HepG2 (cell line): ENCODE results near the gene ACAT2. TPM values are rescaled to one million over a fixed set of nuclear protein-coding genes. Genes with fewer than 3 reads are reported as not detected.
A peak's percentile ranks its signal among the peaks of the same experiment; 100 is the strongest.

ENCODE experiments used
- BCL6 ChIP-seq: IDR thresholded peaks from 2 replicates; pipeline ENCODE4 v1.6.1; 2016; ENCODE audit warnings: missing genetic modification reagents, missing compliant biosample characterization
- HDAC6 ChIP-seq: fragments of 200-600 bp; sonication (generic); IDR thresholded peaks from 2 replicates; pipeline ENCODE4 v1.7.0; 2017; ENCODE audit warnings: mild to moderate bottlenecking, antibody characterized with exemption, low read length, low read depth
- HNRNPL ChIP-seq: fragments of 200-400 bp; formaldehyde crosslinking; IDR thresholded peaks from 2 replicates; pipeline ENCODE4 v1.6.1; 2017; ENCODE audit warnings: mild to moderate bottlenecking, low read depth, low read length
- KIAA2018 ChIP-seq: sonication (generic); formaldehyde crosslinking; IDR thresholded peaks from 2 replicates; pipeline ENCODE4 v1.5.0; 2020; ENCODE audit warnings: mild to moderate bottlenecking, missing genetic modification reagents, borderline replicate concordance
- NFKB2 ChIP-seq: sonication (generic); formaldehyde crosslinking; IDR thresholded peaks from 2 replicates; pipeline ENCODE4 v1.4.0; 2020; ENCODE audit warnings: missing genetic modification reagents, borderline replicate concordance
- PHB2 ChIP-seq: fragments of 450-650 bp; IDR thresholded peaks from 2 replicates; pipeline ENCODE4 v1.6.1; 2018; ENCODE audit not compliant: partially characterized antibody
- PHF20 ChIP-seq: sonication (generic); formaldehyde crosslinking; IDR thresholded peaks from 2 replicates; pipeline ENCODE4 v1.5.0; 2020; ENCODE audit warnings: mild to moderate bottlenecking, missing genetic modification reagents
- SP2 ChIP-seq: sonication (generic); formaldehyde crosslinking; IDR thresholded peaks from 2 replicates; pipeline ENCODE4 v1.5.1; 2020; ENCODE audit warnings: mild to moderate bottlenecking, missing genetic modification reagents
- WIZ ChIP-seq: sonication (generic); formaldehyde crosslinking; IDR thresholded peaks from 2 replicates; pipeline ENCODE4 v1.5.1; 2020; ENCODE audit warnings: mild to moderate bottlenecking, missing genetic modification reagents
- ZBTB3 ChIP-seq: sonication (generic); formaldehyde crosslinking; IDR thresholded peaks from 2 replicates; pipeline ENCODE4 v1.4.0; 2020; ENCODE audit warnings: low read depth, mild to moderate bottlenecking, moderate library complexity, missing genetic modification reagents, borderline replicate concordance
- ZBTB43 ChIP-seq: sonication (generic); formaldehyde crosslinking; conservative IDR thresholded peaks from 2 replicates; pipeline ENCODE4 v1.4.0; 2020; ENCODE audit warnings: missing genetic modification reagents
- ZNF12 ChIP-seq: sonication (generic); formaldehyde crosslinking; IDR thresholded peaks from 2 replicates; pipeline ENCODE4 v1.5.0; 2020; ENCODE audit warnings: missing genetic modification reagents
- ZNF276 ChIP-seq: sonication (generic); formaldehyde crosslinking; IDR thresholded peaks from 2 replicates; pipeline ENCODE4 v1.4.0; 2020; ENCODE audit warnings: mild to moderate bottlenecking, low read depth, missing genetic modification reagents
- ZNF432 ChIP-seq: sonication (generic); formaldehyde crosslinking; IDR thresholded peaks from 2 replicates; pipeline ENCODE4 v1.5.0; 2020; ENCODE audit warnings: missing genetic modification reagents, mild to moderate bottlenecking, borderline replicate concordance
- ZNF547 ChIP-seq: sonication (generic); formaldehyde crosslinking; IDR thresholded peaks from 2 replicates; pipeline ENCODE4 v1.5.1; 2020; ENCODE audit warnings: mild to moderate bottlenecking, missing genetic modification reagents
- ZNF768 ChIP-seq: sonication (generic); formaldehyde crosslinking; IDR thresholded peaks from 2 replicates; pipeline ENCODE4 v1.4.0; 2020; ENCODE audit warnings: missing genetic modification reagents
- ZNF879 ChIP-seq: sonication (generic); formaldehyde crosslinking; IDR thresholded peaks from 2 replicates; pipeline ENCODE4 v1.8.1; 2023; ENCODE audit warnings: missing genetic modification reagents
- ZSCAN31 ChIP-seq: sonication (generic); formaldehyde crosslinking; IDR thresholded peaks from 2 replicates; pipeline ENCODE4 v1.5.0; 2020; ENCODE audit warnings: low read depth, mild to moderate bottlenecking, missing genetic modification reagents
- polyA plus RNA-seq, 8 experiments: library from polyadenylated mRNA; depleted of rRNA in 3 of 8; stranded (reverse) in 7 of 8; unstranded in 1 of 8; fragments of >200 nt; fragmentation: Illumina TruSeq in 4 of 8; extraction: Trizol in 4 of 8; gene quantifications; 2 replicates each; pipeline versions ENCODE4 v1.2.1 to v1.2.3, GENCODE V29; 2011 to 2016; ENCODE audit warnings: low read depth in 4 of 8, missing spikeins in 1 of 8, mixed read lengths in 1 of 8; ENCODE audit not compliant: insufficient read depth in 1 of 8
- total RNA-seq, 5 experiments: library from RNA; depleted of rRNA; stranded (reverse); fragments of >200 nt; fragmentation: Illumina TruSeq; extraction: Trizol; gene quantifications; 2 replicates each; pipeline ENCODE4 v1.2.3, GENCODE V29; 2016; ENCODE audit warnings: low read depth in 1 of 5

The ACAT2 gene
- total and polyA plus RNA-seq, 2 of the 13 experiments (the other 11 are each of a cell fraction or from before 2014, with no cell fraction given), result 121 to 534 TPM

- 0 out of 2 replicates have a peak, but pooled peaks have one; percentile 2 for TF ChIP-seq ZBTB43 (CRISPR knock-in tag)
- TF ChIP-seq ZNF879 (CRISPR knock-in tag), result no peak
- TF ChIP-seq ZNF432 (CRISPR knock-in tag), result no peak
- TF ChIP-seq ZNF768 (CRISPR knock-in tag), result no peak
- peak; percentile 15; the same call in 1 of the 2 replicates for TF ChIP-seq NFKB2 (CRISPR knock-in tag)
- no peak for TF ChIP-seq ZNF276 (CRISPR knock-in tag)
- TF ChIP-seq HDAC6, result no peak
- 0 out of 2 replicates have a peak, but pooled peaks have one; percentile 59 for TF ChIP-seq KIAA2018
- peak; percentile 77 for TF ChIP-seq BCL6 (CRISPR knock-in tag)
- peak; percentile 61; the same call in 1 of the 2 replicates for TF ChIP-seq WIZ
- no peak for TF ChIP-seq SP2 (CRISPR knock-in tag)
- peak; percentile 76; the same call in 1 of the 2 replicates for TF ChIP-seq HNRNPL
- no peak for TF ChIP-seq ZBTB3 (CRISPR knock-in tag)
- no peak for TF ChIP-seq PHB2
- 0 out of 2 replicates have a peak, but pooled peaks have one; percentile 17 for TF ChIP-seq ZSCAN31 (CRISPR knock-in tag)
- peak; percentile 61; the same call in 1 of the 2 replicates for TF ChIP-seq PHF20 (CRISPR knock-in tag)
- TF ChIP-seq ZNF12, result peak; percentile 81
- TF ChIP-seq ZNF547 (CRISPR knock-in tag), result no peak; the same call in 1 of the 2 replicates
Observed at GRCh38 chr6:159762681-159763293, 942 bp downstream of the ACAT2 start (continued).
